Activated CD8-positive, alpha-beta memory T cell treated with anti-CD3 and anti-CD28 coated beads for 36 hours (primary cell): ENCODE data around the gene ZC3H12A. TPM values are rescaled to one million over a fixed set of nuclear protein-coding genes. Genes with fewer than 3 reads are reported as not detected.

Source experiments
- CTCF ChIA-PET: fragments of 350-600 bp; sonication (Branson Sonifier 250); formaldehyde crosslinking; loops from one replicate; lab custom pipeline; 2021; ENCODE audit warnings: antibody characterized with exemption; lab: Charles Lee
- POLR2A ChIA-PET: fragments of 350-600 bp; sonication (Branson Sonifier 250); formaldehyde crosslinking; loops from one replicate; lab custom pipeline; 2021; ENCODE audit warnings: antibody characterized with exemption; lab: Charles Lee
- total RNA-seq, 2 experiments: library from RNA; stranded (reverse); gene quantifications; one replicate each; pipeline ENCODE4 v1.2.3, GENCODE V29; 2021

Gene ZC3H12A
- 10 to 100 TPM; 33.5 to 36.2 TPM for total RNA-seq

DNA sequence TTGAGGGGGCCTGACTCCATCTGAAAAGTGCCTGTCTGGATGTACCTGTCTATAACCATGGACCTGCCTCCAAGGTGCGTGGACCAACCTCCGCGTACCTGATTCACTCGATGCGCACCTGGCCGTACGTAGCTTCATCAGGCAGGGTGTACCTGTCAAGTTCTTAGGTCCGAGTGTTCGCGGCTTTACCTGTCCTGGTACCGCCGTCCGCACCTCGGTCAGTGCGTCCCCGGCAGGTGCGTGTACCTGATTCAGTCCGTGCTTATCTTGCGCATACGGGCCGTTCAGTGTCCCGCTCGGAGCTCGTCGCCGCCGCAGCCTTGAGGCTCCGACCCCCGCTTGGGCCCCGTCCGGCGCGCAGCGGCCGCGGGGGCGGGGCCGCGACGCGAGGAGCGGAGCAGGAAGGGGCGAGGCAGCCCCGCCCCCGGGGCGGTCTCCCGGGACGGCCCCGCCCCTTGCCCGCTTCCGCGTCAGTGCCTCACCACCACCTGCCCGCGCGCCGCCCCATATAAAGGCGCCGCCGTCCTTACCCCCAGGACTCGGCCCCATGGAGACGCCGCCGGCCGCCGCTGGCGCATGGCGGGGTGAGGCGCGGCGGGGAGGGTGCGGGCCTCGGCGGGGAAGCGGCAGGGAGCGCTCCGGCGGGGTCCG lies at the start of gene ZC3H12A:
ZC3H12A (plus strand) TSS at position 535 of the 651 bp plus-strand sequence. CDS start 917 bp downstream, outside the sequence.
- CTCF ChIA-PET = interaction anchor here (0.9 to 5.6 kb wide), 5 partner anchors 8 to 80 kb away, joined by 3 to 45 read pairs (median 5); partner anchors contain the start of gene SNIP1
- POLR2A ChIA-PET = interaction anchor here (0.7 to 6.8 kb wide), 9 partner anchors 12 to 219 kb away, joined by 3 to 55 read pairs (median 5); partner anchors contain the start of genes MEAF6 and SNIP1

DNA sequence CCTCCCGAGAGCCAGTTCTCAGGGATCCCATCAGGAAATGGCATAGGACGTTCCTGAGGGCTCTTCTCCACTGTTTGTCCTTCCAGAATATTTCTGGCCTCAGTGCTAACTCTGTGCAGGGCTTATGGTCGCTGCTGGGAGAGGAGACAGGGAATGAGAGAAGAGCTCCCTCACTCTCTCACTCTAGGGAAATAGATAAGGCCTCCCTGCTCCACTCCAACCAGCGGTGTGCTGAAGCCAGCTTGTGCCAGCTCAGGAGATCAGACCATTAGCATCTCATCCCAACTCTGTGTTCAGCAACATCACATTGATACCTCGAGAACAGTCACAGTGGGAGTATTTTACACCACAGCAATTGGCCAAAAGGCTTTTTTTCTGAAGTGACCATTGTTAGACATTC lies 49.2 kb upstream of the ZC3H12A start:
- ChIA-PET POLR2A (no interaction called here), CTCF (interaction anchor here (1.5 kb wide), 1 partner anchor 9 kb away, joined by 4 read pairs; no protein-coding TSS in a partner anchor)

DNA sequence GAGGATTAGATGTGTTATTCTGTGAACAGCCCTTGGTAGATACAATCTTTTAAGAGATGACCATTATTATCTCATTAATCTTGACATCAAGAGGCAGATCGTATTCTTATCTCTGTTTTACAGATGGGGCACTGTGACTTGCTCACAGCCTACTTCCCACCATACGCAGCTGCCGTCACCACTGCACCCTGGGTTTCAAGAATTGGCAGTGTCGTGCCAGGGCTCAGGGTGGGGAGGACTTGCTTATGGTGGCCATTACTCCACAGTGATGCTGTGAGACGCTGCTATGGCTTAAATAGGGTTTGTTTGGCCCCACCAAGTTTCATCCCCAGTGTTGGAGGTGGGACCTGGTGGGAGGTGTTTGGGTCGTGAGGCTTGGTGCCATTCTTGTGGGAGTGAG lies 45.4 kb upstream of the ZC3H12A start:
- POLR2A ChIA-PET = no interaction called here
- CTCF ChIA-PET = no interaction called here

DNA sequence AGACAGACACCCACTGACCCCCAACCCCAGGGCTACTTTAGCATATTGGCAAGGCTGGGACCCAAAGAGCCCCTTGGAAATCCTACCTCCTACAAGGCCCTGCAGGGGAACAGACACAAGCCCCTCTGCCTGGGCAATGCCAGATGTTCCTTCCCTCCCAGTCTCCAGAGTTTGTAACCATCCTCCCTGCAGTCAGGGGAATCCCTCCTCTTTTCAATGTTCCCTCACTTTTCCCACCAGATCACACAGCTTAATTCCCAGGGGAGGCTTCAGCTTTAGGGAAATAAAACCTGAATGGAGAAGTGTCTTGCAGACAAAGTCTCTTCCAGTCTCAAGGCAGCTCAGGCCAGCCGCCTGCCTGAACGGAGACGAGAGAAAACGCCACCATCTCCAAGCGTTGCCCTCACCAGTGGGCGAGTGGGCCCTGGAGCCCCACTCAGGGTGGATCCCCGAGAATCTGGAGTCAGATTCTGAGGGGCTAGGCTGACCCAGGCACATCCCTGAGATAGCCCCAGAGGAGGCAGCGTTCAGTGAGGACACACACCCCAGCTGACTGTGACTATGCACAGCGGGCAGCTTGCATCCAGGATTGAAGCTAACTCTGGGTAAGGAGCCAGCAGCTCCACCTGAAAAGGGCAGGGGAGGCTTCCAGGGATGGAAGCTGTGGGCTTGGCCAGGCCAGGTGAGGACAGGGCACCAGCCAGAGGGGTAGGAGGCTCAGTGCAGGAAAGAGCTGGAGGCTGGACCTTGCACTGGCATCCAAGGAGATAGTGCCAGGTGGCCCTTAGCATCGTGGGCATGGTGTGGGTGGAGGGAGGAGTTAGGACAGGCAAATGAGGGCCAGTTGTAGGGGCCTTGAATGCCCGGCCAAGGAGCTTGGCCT lies 44.0 kb upstream of the ZC3H12A start:
- ChIA-PET POLR2A (no interaction called here), CTCF (no interaction called here)

DNA sequence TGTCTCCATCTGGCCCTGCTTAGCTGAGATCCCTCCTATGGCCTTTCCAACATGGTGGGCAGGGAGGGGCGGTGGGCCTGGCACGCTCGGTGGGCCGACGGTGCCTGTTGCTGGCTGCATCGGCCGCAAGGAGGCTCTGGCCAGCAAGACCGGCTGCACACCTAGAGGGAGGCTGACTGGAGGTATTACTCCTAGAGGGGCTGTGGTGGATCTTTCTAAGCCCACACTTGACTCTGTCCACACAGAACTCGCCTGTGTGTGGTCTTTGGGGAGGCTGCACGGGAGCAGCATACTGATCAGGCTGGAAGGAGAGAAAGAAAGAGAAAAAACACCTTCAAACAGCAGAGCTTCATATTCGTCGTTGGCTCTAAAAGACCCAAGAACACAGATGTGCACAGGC lies 41.7 kb upstream of the ZC3H12A start:
- POLR2A ChIA-PET = no interaction called here
- CTCF ChIA-PET = no interaction called here

DNA sequence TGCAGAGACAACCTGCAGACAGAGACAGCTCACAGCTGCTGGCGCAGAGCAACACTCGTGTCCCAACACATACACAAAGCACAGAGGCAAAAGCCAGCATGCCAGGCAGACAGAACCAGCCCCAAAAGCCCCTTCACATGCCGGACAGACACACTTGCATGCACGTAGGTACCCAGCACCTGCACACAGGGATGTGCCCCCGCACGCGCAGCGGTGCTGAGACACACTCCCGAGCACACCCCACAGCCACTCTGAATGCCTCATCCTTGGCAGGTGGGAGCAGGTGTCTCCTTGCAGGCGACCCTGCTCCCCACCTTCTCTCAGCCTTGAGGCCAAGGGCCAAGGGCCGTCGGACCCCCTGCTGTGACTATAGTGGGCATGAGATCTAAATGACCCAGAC lies 41.2 kb upstream of the ZC3H12A start:
- CTCF ChIA-PET = interaction anchor here (0.7 to 1.6 kb wide), 2 partner anchors 15 to 424 kb away, joined by 4 to 5 read pairs; no protein-coding TSS in a partner anchor
- POLR2A ChIA-PET = no interaction called here

DNA sequence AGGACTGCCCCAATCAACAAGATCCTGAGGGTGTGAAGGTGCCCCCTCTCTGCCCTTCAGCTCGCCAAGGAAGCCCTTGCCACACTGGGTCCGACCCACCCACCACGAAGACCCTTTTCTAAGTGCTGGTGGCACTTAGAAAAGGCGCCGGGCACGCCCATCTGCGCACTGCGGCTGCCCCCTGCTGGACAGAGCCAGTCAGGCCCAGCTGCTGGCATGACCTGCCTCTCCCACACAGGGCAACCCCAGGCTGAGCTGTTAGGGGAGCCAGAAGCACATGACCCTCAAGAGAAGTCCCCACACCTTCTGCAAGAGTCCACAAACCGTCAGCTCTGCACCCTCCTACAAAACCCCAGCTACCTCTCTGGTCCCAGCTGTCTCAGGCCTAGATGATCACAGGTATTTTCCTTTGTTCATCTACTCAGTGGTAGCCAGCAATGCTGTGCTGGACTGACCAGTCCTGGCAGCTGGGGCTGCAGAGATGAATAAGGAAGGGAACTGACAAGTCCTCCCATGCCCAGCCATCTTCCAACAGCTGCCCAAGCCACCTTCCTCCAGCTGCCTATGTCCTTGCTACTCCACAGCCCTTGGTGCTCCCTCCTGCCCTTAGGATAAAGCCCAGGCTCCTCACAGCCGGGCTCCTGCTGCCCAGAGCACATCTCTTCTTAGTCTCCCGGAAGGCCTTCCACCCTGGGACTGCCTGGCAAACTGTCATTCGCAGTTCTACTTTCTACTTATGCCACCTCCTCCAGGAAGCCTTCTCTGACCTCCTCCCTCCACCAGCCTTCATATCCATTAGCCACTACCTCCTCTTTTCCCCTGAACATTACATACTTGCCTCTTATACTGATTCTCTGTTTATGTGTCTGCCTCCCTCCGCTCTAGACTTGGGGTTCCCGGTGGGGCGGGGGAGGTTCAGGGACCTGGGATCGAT lies 39.8 kb upstream of the ZC3H12A start:
- ChIA-PET POLR2A (no interaction called here), CTCF (interaction anchor here (0.5 to 1.6 kb wide), 10 partner anchors 9 to 1396 kb away, joined by 3 to 7 read pairs (median 3); no protein-coding TSS in a partner anchor)

DNA sequence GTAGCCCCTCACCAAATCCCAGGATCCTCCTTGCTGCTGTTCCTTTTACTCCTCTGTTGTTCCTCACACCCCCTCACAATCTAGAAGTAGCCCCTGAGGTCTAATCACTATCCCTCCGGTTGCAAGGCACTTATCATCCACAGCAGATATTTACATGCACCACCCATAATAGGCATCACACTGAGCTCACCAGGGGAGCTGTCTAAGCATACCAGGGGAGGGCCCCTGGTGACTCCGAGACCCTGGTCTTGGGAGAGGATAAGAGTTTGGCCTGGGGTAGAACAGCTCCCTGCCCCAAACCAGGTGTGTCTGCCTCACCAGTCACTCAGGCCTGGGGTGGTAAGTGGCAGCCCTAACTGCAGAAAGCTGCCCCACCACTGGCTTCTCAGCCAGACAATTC lies 37.3 kb upstream of the ZC3H12A start:
- ChIA-PET POLR2A (no interaction called here), CTCF (interaction anchor here (0.8 kb wide), 1 partner anchor 921 kb away, joined by 3 read pairs; no protein-coding TSS in a partner anchor)

DNA sequence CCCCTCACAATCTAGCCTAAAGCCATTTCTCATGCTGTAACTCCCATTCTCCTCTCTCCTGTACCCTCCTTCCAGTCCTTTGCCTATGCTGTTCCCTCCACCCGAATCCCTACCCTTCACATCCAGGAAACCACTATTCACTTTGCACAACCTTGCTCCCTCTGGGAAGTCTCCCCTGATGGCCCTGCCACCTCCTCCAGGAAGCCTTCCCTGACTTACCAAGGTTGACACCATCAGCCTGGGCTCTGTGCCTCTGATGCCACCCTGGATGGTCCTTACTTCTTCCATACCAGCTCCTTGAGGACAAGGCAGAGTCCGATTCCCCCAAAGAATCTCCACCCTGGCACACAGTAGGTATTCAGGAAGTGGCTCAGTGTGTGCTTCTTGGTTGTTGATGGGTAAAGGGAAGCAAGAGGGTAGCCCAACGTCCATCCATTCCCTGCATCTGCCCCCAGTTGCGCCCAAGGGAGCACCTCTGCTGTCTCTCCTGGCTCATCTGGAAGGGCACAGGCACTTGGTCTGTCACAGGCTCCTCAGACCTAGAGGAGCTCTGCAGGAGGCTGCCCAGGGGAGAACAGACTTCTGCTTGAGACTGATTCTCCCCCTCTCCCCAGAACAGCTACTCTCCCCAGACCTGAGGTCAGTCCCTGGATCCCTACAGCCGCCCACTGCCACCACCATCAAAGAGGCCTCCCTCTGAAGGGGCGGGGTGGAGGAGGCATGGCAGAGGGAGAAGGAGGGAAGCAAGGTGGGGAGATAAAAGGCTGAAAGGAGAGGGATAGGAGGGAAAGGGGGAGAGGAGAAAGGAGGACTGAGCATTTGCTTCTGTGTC lies 36.1 kb upstream of the ZC3H12A start:
- CTCF ChIA-PET = no interaction called here
- POLR2A ChIA-PET = no interaction called here

DNA sequence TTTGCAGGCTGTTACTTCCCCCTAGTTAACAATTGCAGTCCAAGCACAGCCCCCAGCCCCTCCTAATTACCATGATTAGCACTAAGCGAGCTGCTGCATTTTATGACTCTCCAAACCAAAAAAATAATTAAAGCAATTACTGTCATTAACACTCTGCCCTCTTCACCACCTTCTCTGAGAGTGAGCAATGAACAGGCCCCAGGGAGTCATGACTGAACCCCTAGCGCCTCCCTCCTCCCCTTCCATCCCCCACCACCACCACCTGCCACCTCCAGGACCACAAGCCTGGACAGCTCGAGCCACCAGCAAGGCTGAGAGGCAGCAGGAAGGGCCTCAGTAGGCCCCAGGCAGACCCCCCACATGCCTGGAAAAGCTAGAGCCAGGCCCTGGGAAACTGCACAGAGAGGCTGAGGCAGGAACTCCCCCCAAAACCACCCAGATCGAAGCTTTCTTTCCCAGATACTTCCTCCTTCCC lies 35.5 kb upstream of the ZC3H12A start:
- CTCF ChIA-PET = interaction anchor here (0.7 kb wide), 1 partner anchor 48 kb away, joined by 3 read pairs; no protein-coding TSS in a partner anchor
- POLR2A ChIA-PET = no interaction called here

DNA sequence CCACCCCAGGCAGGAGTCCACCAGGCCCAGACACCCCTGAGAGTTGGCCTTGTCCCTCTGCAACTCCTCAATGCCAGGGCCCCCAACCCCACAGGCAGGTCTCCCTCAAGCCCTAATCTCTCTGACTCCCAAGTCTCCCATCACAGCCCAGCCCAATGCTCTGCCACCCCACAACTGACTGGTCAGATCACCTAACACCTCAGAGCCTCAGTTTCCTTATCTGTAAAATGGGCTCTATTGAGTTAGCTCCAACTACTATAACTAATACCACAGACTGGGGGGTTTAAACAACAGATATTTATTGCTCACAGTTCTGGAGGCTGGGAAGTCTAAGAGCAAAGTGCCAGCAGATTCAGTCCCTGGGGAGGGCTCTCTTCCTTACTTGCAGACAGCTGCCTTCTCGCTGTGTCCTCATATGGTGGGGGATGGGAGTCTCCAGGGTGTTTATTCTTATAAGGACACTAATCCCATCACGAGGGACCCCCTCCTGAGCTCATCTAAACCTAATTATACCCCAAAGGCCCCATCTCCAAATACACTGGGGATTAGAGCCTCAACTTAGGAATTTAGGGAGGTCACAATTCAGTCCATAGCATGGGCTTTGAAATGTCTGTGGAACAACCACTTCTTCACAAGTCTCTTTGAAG lies 34.9 kb upstream of the ZC3H12A start:
- ChIA-PET CTCF (interaction anchor here (0.7 kb wide), 1 partner anchor 48 kb away, joined by 3 read pairs; no protein-coding TSS in a partner anchor), POLR2A (no interaction called here)

DNA sequence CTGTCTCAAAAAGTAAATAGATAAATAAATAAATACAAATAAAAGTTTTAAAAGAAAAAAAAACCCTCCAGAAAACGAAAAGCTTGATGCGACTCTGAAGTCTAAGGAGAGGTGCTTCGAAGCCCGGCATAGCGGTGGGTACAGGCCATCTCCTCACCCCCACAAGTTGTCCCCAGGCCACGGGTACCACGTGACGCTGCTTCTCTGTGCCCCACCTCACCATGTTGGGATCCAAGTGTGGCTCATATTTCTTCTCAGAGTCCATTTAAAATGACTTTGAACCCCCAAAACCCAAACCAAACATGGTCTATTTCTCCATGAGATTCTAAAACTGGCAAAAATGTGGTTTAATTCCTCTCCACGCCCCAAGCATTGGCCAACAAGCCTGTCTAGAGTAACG lies 32.9 kb upstream of the ZC3H12A start:
- POLR2A ChIA-PET = no interaction called here
- CTCF ChIA-PET = no interaction called here

DNA sequence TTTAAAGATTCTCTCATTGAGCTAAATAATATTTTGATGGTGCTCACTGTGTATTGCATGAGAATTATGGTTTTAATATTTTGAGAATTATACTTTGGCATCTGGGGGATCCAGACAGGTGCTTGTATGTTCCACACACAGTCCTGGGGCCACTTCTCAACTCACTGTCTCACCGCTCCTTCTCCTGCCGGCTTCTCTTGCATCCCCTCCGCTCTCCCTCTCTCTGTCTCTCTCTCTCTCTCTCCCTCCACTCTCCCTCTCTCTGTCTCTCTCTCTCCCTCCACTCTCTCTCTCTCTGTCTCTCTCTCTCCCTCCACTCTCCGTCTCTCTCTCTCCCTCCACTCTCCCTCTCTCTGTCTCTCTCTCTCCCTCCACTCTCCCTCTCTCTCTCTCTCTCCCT lies 32.2 kb upstream of the ZC3H12A start:
- CTCF ChIA-PET = no interaction called here
- POLR2A ChIA-PET = no interaction called here

DNA sequence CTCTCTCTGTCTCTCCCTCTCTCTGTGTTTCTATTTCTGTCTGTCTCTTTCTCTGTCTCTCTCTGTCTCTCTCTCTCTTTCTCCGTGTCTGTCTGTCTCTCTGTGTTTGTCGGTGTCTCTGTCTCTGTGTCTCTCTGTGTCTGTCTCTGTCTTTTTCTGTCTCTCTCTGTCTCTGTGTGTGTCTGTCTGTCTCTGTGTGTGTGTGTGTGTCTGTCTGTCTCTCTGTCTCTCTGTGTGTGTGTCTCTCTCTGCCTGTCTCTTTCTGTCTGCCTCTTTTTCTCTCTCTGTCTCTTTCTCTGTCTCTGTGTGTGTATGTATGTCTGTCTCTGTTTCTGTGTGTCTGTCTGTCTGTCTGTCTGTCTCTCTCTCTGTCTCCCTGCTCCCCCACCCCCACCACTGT lies 31.7 kb upstream of the ZC3H12A start:
- POLR2A ChIA-PET = no interaction called here
- CTCF ChIA-PET = no interaction called here

DNA sequence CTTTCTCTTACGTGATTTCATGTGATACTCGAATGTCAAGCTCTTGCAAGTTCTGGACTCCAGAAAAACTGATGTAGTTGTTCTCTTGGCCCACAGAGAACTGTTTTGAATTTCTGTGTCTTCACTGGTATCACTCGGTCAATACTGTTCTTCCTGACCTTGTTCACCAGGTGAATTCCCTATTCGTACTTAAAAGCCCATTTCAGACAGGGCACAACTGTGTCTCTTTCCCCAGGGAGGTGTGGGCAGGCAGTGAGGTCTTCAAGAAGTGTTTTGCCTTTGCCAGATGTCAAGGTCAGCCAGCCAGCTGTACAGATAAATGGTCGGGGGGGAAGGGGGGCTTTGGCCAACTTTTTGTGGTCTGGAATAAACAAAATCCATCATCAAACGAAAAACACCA lies 27.5 kb upstream of the ZC3H12A start:
- POLR2A ChIA-PET = no interaction called here
- CTCF ChIA-PET = no interaction called here

DNA sequence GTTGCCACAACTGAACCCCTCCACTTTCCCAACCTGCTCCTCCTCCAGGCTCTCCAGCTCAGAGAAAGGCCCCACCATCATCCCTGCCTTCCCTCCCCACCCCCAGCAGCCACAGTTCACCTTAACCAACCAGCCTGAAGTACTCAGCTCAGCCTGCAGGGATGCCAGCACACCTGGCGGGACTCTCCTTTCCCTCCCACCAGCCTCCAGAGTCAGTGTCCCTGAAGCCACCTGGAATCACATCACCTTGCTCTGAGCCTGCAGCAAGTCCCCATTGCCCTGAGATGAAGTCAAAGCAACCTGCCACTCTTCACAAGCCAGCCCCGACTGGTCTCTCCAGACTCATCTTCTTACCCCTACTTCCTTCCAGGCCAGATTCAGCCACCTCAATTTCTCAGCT lies 26.2 kb upstream of the ZC3H12A start:
- POLR2A ChIA-PET = no interaction called here

DNA sequence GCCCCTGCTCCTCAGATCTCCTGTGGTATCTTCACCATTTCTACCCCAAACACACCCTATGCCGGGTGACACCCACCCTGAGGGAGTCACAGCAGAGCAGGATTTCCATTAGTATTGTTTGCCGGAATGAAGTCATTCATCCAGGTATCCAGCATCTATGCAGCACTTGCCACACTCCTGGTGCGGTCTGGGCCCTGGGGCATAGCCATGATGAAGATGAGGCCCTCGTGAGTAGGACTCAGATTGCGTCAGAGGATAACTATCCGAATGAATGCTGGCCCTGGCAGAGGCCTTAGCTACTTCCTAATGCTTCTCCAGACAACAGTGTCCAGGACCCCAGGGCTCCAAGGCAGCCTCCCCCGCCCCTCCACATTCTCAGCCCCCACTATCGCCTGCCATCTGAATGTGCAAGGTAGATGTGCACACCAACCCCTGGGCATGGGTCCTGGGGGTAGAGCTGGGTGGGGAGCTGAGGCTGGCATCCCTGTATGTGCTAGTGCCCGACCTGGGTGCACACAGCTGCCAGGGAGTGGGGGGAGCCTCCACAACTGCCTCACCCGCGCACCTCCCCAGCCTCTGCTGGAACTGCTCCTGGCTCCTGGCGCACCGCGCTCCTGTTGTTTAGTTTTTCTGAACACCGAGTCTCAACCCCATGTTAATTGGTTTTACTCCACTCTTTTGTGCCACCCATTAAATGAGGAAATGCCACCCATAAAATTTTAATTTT lies 25.5 kb upstream of the ZC3H12A start:
- ChIA-PET CTCF (interaction anchor here (0.9 to 1.7 kb wide), 2 partner anchors 15 to 874 kb away, joined by 3 to 4 read pairs; no protein-coding TSS in a partner anchor), POLR2A (interaction anchor here (0.5 kb wide), 1 partner anchor 139 kb away, joined by 4 read pairs; no protein-coding TSS in a partner anchor)

More for the DNA sequence above, 26.2 kb upstream of the ZC3H12A start:
- CTCF ChIA-PET = interaction anchor here (1.7 kb wide), 1 partner anchor 14 kb away, joined by 4 read pairs; no protein-coding TSS in a partner anchor
